ENCODE measurements around the gene OR2T1.
"Not testable (repeated sequence)": the region's sequence is repeated elsewhere in the genome, so short reads cannot be mapped to it uniquely, and the experiment has no call there.

OR2T1 gene

GRCh38 chr1:248449821-248450465 is 47.1 kb downstream of the OR2T1 start:
- H3K27ac Mint-ChIP-seq = not testable (repeated sequence)

GRCh38 chr1:248450466-248451145 is 47.8 kb downstream of the OR2T1 start:
- H3K9me3 Mint-ChIP-seq; H3K27me3 Mint-ChIP-seq; H3K27ac Mint-ChIP-seq; H3K36me3 Mint-ChIP-seq (ENCODE audit: low read depth); DNase-seq; H3K4me3 Mint-ChIP-seq; ATAC-seq; H3K4me1 Mint-ChIP-seq: not testable (repeated sequence)

More at GRCh38 chr1:248449821-248450465, 47.1 kb downstream of the OR2T1 start:
- H3K4me3 Mint-ChIP-seq; H3K36me3 Mint-ChIP-seq (ENCODE audit: low read depth); H3K4me1 Mint-ChIP-seq; DNase-seq; ATAC-seq; H3K9me3 Mint-ChIP-seq; H3K27me3 Mint-ChIP-seq: not testable (repeated sequence)

GRCh38 chr1:248453619-248454018 is 50.8 kb downstream of the OR2T1 start:
- not testable (repeated sequence) for DNase-seq; H3K36me3 Mint-ChIP-seq (ENCODE audit: low read depth); H3K9me3 Mint-ChIP-seq; H3K4me3 Mint-ChIP-seq; ATAC-seq; H3K27ac Mint-ChIP-seq; H3K4me1 Mint-ChIP-seq; H3K27me3 Mint-ChIP-seq

GRCh38 chr1:248455045-248455444 is 52.2 kb downstream of the OR2T1 start:
- not testable (repeated sequence) for DNase-seq; H3K27ac Mint-ChIP-seq; H3K4me3 Mint-ChIP-seq; H3K4me1 Mint-ChIP-seq; H3K27me3 Mint-ChIP-seq; H3K36me3 Mint-ChIP-seq (ENCODE audit: low read depth); H3K9me3 Mint-ChIP-seq; ATAC-seq

GRCh38 chr1:248456635-248457034 is 53.8 kb downstream of the OR2T1 start:
- H3K27me3 Mint-ChIP-seq = not testable (repeated sequence)

More at GRCh38 chr1:248456635-248457034, 53.8 kb downstream of the OR2T1 start:
- DNase-seq; H3K4me3 Mint-ChIP-seq; H3K36me3 Mint-ChIP-seq (ENCODE audit: low read depth); H3K27ac Mint-ChIP-seq; ATAC-seq; H3K4me1 Mint-ChIP-seq; H3K9me3 Mint-ChIP-seq: not testable (repeated sequence)
